ENCODE measurements around the gene SLC6A3.
A peak's percentile ranks its signal among the peaks of the same experiment; 100 is the strongest.

Gene SLC6A3

DNA sequence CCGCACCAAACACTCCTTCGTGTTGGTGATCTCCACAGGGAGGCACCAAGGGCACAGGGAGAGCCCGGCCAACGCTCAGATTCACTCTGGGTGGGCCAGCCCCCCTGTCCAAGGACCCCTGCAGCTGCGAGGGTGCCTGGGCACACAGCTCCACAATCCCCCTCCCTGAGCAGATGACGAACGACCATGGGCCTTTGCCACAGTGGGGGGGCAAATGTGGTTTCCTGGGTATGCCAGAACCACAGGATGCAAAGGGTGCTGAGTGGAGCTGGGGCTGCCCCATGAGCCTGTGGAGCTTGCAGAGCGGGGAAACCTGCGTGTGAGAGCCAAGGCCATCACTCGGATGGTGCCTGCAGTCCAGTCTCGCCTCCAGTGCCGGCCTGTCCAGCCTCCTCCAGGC lies 47.5 kb upstream of the SLC6A3 start:
- Histone ChIP-seq H3K27ac (replicated peaks) (no peak overlapping the region), H3K27me3 (ENCODE audit: insufficient read depth, poor library complexity, severe bottlenecking) (no peaks in the 10 kb centered on the region), H3K4me3 (replicated peaks; ENCODE audit: insufficient read depth, low read length) (no peak overlapping the region)
- TF ChIP-seq, protein P1, sequence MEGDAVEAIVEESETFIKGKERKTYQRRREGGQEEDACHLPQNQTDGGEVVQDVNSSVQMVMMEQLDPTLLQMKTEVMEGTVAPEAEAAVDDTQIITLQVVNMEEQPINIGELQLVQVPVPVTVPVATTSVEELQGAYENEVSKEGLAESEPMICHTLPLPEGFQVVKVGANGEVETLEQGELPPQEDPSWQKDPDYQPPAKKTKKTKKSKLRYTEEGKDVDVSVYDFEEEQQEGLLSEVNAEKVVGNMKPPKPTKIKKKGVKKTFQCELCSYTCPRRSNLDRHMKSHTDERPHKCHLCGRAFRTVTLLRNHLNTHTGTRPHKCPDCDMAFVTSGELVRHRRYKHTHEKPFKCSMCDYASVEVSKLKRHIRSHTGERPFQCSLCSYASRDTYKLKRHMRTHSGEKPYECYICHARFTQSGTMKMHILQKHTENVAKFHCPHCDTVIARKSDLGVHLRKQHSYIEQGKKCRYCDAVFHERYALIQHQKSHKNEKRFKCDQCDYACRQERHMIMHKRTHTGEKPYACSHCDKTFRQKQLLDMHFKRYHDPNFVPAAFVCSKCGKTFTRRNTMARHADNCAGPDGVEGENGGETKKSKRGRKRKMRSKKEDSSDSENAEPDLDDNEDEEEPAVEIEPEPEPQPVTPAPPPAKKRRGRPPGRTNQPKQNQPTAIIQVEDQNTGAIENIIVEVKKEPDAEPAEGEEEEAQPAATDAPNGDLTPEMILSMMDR (IDR thresholded peaks at IDR 0.05; ENCODE audit: insufficient read depth, low read length), result no peak
- TF ChIP-seq POLR2AphosphoS5 (IDR thresholded peaks at IDR 0.05; ENCODE audit: low read depth) (no peak), GABPA (IDR thresholded peaks at IDR 0.05; ENCODE audit: low read depth) (no peak), SPI1 (IDR thresholded peaks at IDR 0.05; ENCODE audit: borderline replicate concordance, low read depth) (no peak)
- TF ChIP-seq, protein P2, sequence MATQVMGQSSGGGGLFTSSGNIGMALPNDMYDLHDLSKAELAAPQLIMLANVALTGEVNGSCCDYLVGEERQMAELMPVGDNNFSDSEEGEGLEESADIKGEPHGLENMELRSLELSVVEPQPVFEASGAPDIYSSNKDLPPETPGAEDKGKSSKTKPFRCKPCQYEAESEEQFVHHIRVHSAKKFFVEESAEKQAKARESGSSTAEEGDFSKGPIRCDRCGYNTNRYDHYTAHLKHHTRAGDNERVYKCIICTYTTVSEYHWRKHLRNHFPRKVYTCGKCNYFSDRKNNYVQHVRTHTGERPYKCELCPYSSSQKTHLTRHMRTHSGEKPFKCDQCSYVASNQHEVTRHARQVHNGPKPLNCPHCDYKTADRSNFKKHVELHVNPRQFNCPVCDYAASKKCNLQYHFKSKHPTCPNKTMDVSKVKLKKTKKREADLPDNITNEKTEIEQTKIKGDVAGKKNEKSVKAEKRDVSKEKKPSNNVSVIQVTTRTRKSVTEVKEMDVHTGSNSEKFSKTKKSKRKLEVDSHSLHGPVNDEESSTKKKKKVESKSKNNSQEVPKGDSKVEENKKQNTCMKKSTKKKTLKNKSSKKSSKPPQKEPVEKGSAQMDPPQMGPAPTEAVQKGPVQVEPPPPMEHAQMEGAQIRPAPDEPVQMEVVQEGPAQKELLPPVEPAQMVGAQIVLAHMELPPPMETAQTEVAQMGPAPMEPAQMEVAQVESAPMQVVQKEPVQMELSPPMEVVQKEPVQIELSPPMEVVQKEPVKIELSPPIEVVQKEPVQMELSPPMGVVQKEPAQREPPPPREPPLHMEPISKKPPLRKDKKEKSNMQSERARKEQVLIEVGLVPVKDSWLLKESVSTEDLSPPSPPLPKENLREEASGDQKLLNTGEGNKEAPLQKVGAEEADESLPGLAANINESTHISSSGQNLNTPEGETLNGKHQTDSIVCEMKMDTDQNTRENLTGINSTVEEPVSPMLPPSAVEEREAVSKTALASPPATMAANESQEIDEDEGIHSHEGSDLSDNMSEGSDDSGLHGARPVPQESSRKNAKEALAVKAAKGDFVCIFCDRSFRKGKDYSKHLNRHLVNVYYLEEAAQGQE (IDR thresholded peaks at IDR 0.05; ENCODE audit: insufficient replicate concordance, low read depth), result no peak
- no peak for DNase-seq (ENCODE audit: low read depth in 1 of 2, low spot score in 1 of 2)

DNA sequence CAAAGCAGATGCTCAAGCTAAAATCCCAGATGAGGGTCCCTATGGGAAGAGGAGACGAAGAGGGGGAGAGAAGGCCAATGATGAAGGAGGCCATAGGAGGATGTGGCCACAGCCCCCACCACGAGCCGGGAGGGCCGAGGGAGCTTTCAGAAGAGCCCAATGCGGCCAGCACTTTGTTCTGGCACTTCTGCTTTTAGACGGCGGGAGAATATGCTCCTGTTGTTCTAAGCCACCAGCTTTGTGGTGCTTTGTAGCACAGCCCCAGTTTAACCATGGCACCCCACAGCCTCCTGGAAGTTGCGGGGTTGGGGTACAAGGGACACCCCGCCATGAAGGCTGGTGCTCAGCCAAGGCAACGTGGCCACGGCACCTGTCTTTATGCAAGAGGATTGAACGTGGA lies 45.1 kb upstream of the SLC6A3 start:
- Histone ChIP-seq H3K27me3 (ENCODE audit: insufficient read depth, poor library complexity, severe bottlenecking) (no peaks in the 10 kb centered on the region), H3K4me3 (replicated peaks; ENCODE audit: insufficient read depth, low read length) (0 out of 2 replicates have a peak overlapping the region, but pooled peaks have one; percentile 10), H3K27ac (replicated peaks) (peak overlapping the region; percentile 76)
- TF ChIP-seq, protein P2 (IDR thresholded peaks at IDR 0.05; ENCODE audit: insufficient replicate concordance, low read depth), result no peak
- no peak for TF ChIP-seq GABPA (IDR thresholded peaks at IDR 0.05; ENCODE audit: low read depth)
- TF ChIP-seq, protein P1 (IDR thresholded peaks at IDR 0.05; ENCODE audit: insufficient read depth, low read length), result no peak
- peak; percentile 27; the same call in 1 of the 2 replicates for TF ChIP-seq POLR2AphosphoS5 (IDR thresholded peaks at IDR 0.05; ENCODE audit: low read depth)
- peak; percentile 98 for TF ChIP-seq SPI1 (IDR thresholded peaks at IDR 0.05; ENCODE audit: borderline replicate concordance, low read depth)
- DNase-seq (ENCODE audit: low read depth in 1 of 2, low spot score in 1 of 2), result peak in 1 of 2 experiments; percentile 74

DNA sequence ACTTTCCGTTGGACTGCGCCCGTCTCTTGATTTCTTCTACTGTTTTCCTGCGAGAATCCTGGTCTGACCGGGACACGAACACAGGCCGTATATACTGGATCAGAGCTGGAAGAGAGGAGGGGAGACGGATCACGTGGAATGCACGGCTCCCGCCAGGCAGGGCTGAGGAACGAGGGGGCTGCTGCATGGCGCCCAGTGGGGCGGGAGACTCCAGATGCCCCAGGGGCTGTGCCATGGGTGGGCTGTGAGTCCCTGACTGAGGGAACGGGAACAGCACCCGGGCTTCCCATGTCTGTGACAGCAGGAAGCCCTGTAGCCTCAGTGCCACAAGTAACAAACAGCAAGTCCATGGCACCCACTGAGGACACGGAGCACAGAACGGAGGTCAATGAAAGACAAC lies 44.5 kb upstream of the SLC6A3 start:
- Histone ChIP-seq H3K27ac (replicated peaks) (no peak overlapping the region), H3K27me3 (ENCODE audit: insufficient read depth, poor library complexity, severe bottlenecking) (no peaks in the 10 kb centered on the region), H3K4me3 (replicated peaks; ENCODE audit: insufficient read depth, low read length) (no peak overlapping the region)
- DNase-seq (ENCODE audit: low read depth in 1 of 2, low spot score in 1 of 2), result no peak
- TF ChIP-seq SPI1 (IDR thresholded peaks at IDR 0.05; ENCODE audit: borderline replicate concordance, low read depth) (no peak), POLR2AphosphoS5 (IDR thresholded peaks at IDR 0.05; ENCODE audit: low read depth) (no peak), GABPA (IDR thresholded peaks at IDR 0.05; ENCODE audit: low read depth) (no peak)
- TF ChIP-seq, protein P2 (IDR thresholded peaks at IDR 0.05; ENCODE audit: insufficient replicate concordance, low read depth), result no peak
- TF ChIP-seq, protein P1 (IDR thresholded peaks at IDR 0.05; ENCODE audit: insufficient read depth, low read length), result no peak
